Measurements from ENCODE around the gene C4orf50.

DNA sequence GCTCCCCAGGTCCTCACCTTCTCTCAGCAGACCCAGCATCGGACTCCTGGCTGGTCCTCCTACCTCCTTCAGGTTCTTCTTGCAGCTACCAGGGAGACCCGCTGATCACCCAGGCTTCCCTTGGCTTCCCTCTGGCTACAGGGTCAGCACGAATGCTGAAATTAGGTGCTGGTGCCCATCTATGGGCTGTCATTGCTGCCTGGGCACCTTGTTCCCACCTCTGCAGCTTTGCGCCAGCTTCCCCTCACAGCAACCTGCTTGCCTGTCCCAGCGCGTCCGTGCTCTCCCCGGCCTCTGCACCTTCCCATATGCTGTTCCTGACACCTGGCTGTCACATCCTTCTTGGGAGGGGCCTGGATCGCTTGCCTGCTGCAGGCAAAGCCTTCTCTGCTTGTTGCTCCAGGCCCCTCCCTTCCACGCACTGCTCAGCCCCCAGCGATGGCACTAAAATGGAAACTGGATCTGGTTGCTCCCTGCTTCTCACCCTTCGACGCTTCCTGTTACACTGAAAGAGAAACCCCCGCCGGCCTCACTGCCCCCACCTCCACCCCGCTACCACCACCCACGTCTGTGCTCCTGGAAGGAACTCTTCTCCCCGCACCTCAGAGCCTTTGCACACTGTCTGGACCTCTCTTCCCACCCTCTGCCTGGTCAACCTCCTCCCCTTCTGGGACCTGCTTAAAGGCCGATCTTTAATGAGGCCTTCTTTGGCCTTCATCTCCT lies 22.2 kb downstream of the C4orf50 start:
- TF ChIP-seq CTCF (IDR thresholded peaks at IDR 0.05; ENCODE audit: insufficient read depth, low read depth, low read length) (no peak), EZH2 (IDR thresholded peaks at IDR 0.05; ENCODE audit: insufficient read depth, low read length) (no peak)

Measured in astrocyte (in vitro differentiated cells and primary cell).